Suppressor macrophage treated with lipopolysaccharide for 4 hours (primary cell): ENCODE measurements around the gene PRELID3B.

ENCODE experiments used
- DNase-seq: peaks from one replicate; pipeline ENCODE4 v3.0.0-alpha.2; 2020

The PRELID3B gene

GRCh38 chr20:58993332-58994248, 49.0 kb downstream of the PRELID3B start:
- no peak for DNase-seq

DNA sequence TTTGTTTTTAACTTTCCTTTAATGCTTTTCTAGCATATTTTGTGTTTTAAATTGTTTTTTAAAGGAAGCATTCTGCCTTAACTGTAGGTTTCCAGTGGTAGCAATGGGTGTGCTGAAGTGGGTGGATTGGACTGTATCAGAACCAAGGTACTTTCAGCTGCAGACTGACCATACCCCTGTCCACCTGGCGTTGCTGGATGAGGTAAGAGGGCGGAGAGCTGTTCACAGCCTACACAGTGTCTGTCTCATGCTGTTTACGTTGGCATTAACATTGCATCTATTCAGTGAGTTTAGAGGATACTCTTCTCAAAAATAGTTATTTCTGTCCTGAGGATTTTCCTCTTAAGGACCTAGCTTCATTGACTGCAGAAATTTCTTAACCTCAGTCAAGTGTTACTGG, 49.7 kb downstream of the PRELID3B start:
- DNase-seq = no peak

GRCh38 chr20:58991715-58992114, 50.9 kb downstream of the PRELID3B start:
- no peak for DNase-seq

- DNase-seq = no peak
Observed at GRCh38 chr20:58990651-58991445, 51.7 kb downstream of the PRELID3B start.

DNA sequence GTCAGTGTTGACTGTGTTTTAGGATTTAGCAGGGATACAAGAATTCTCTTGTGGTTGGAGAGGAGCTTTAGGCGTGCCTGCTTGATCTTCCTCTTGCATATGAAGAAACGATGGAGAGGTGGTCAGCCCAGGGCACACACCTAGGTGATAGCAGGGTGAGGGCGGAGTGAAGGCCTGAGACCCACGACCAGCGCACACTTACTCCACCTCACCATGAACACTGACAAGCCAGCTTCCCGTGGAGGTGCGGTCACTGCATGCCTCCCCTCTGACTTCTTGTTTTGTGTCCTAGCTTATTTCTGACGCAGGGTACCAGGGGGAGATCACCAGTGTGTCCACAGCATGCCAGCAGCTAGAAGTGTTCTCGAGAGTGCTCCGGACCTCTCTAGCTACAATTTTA, 53.4 kb downstream of the PRELID3B start:
- DNase-seq = no peak

DNA sequence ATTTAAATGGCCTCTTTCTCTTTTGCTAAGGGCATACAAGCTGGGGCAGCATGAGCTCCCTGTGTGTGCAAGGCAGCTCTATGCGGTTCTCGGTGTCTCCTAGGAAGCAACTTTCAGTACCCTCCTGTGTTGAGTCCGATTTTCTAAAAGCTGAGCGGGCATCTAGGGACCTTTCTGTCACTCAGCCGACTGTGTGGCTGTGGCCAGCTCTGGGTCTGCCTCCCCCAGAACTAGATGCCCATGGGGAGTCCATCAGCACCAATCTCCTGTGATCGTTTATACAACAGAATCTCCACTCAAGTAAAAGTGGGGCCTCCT, 54.1 kb downstream of the PRELID3B start:
- DNase-seq = no peak

- no peak for DNase-seq
Observed at GRCh38 chr20:58987790-58988564, 54.6 kb downstream of the PRELID3B start.

DNA sequence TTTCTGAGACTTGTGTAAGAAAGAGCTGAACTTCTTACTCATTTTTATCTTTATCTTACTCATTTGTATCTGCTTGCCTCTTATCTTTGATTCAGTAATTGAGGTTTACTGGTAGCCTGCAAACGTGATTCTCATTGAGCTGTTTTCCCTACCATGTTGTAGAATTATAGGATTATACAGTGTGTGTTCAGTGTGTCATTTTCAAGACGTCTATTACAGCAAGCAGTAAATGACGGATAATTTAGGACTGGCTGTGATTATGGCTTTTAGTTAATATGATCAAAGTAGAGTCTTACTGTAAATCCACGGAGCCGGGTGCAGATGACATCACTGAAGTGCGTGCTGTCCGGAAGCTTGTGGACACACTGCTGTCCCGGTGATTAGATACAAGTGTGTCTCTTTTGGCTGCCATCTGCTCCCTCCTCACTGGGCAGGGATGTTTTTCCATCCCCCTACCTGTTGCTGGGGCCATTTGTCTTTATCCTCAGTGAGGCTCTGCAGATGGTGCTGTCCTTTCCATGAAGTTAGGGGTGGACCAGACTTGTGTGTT, 55.5 kb downstream of the PRELID3B start:
- DNase-seq = no peak

- DNase-seq = no peak
Observed at GRCh38 chr20:58986286-58986967, 56.2 kb downstream of the PRELID3B start.

DNA sequence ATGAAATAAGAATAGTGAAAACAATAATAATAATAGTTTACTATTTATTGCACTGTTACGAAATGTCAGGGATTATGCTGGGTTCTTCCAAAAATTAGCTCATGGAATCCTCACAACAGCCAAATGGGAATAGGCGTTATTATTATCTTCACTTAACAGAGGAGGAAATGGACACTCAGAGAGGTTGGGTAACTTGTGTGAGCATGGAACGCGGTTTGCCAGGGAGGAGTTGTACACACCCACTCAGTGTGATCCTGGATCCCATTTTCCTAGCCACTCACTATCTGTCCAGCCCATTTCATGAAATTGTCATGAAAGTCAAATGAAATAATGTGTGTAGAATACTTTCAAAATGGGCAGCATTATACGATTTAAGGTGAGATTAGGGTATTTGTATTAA, 56.9 kb downstream of the PRELID3B start:
- DNase-seq = no peak

GRCh38 chr20:58984691-58985090, 57.9 kb downstream of the PRELID3B start:
- DNase-seq = no peak
